ENCODE data around the gene PRR29. TPM values are rescaled to one million over a fixed set of nuclear protein-coding genes. Genes with fewer than 3 reads are reported as not detected.

The PRR29 gene
- total RNA-seq, 1 experiment from 2014 or later, result not detected

DNA sequence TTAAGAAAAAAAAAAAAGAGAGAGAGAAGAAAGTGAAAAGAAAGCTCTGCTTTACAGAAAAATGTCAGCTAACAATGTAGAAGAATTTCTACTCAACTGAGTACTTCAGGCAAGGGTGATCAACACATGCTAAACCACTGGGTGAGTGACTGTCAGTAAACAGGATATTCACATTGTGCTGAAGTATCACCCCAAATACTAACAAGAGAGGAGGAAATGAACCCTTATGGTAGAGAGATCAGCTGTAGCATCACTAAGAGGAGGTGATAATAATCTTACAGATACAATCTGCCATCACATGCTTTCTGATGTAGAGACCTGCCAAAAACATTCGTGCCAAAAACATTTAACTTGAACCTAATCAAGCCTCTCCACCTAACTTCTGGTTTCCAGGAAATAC is 53.0 kb downstream of the PRR29 start:
- no peak overlapping the region for H3K4me3 ChIP-seq (ENCODE audit: low read depth, low read length, poor library complexity, severe bottlenecking)
- ChIA-PET POLR2A (ENCODE audit: low non-redundant PET) (no interaction called here), CTCF (no interaction called here)
- intact Hi-C loops (cut with micrococcal nuclease; ENCODE audit: unreplicated experiment), result no loop called here
- no peaks in the 10 kb centered on the region for H3K9me3 ChIP-seq (ENCODE audit: low read depth, low read length, poor library complexity, severe bottlenecking)
- no peak overlapping the region for H3K27ac ChIP-seq (ENCODE audit: low read depth, low read length, poor library complexity, severe bottlenecking)
- TF ChIP-seq, protein P1, sequence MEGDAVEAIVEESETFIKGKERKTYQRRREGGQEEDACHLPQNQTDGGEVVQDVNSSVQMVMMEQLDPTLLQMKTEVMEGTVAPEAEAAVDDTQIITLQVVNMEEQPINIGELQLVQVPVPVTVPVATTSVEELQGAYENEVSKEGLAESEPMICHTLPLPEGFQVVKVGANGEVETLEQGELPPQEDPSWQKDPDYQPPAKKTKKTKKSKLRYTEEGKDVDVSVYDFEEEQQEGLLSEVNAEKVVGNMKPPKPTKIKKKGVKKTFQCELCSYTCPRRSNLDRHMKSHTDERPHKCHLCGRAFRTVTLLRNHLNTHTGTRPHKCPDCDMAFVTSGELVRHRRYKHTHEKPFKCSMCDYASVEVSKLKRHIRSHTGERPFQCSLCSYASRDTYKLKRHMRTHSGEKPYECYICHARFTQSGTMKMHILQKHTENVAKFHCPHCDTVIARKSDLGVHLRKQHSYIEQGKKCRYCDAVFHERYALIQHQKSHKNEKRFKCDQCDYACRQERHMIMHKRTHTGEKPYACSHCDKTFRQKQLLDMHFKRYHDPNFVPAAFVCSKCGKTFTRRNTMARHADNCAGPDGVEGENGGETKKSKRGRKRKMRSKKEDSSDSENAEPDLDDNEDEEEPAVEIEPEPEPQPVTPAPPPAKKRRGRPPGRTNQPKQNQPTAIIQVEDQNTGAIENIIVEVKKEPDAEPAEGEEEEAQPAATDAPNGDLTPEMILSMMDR (conservative IDR thresholded peaks at IDR 0.05; ENCODE audit: low read depth, low read length), result no peak
- TF ChIP-seq EZH2 (IDR thresholded peaks at IDR 0.05; ENCODE audit: borderline replicate concordance, low read depth, low read length, poor library complexity, severe bottlenecking), result no peak
- no peaks in the 10 kb centered on the region for H3K27me3 ChIP-seq (replicated peaks; ENCODE audit: insufficient read depth, low read depth, low read length, poor library complexity)
- no peak for DNase-seq (ENCODE audit: low spot score)
- H3K4me1 ChIP-seq (ENCODE audit: insufficient read depth, low read length, poor library complexity, severe bottlenecking), result no peaks in the 10 kb centered on the region
- H3K36me3 ChIP-seq (ENCODE audit: insufficient read depth, low read length, poor library complexity, severe bottlenecking), result no peaks in the 10 kb centered on the region
- BruUV-seq (replicated peaks), result no TSS peak

DNA sequence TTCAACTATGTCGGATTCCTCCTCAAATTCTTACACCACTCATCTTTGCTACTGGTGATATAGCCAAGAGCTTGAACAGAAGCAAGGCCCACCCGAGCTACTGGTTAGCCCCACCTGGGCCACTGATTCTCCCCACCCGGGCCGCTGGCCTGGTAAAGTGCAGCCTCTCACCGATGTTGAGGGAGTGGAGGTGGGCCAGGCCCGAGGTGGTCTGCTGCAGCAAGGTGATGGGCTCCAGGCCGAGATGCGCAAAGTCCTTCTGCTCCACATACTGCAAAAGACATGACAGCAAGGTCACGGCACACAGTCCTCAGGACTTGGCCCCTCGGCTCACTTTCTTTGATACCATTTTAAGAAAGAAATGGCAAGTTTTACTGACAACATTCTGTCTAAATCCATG is 55.0 kb downstream of the PRR29 start:
- Histone ChIP-seq H3K27ac (ENCODE audit: low read depth, low read length, poor library complexity, severe bottlenecking) (no peak overlapping the region), H3K27me3 (replicated peaks; ENCODE audit: insufficient read depth, low read depth, low read length, poor library complexity) (no peaks in the 10 kb centered on the region), H3K4me3 (ENCODE audit: low read depth, low read length, poor library complexity, severe bottlenecking) (no peak overlapping the region), H3K9me3 (ENCODE audit: low read depth, low read length, poor library complexity, severe bottlenecking) (no peaks in the 10 kb centered on the region), H3K36me3 (ENCODE audit: insufficient read depth, low read length, poor library complexity, severe bottlenecking) (no peaks in the 10 kb centered on the region), H3K4me1 (ENCODE audit: insufficient read depth, low read length, poor library complexity, severe bottlenecking) (no peaks in the 10 kb centered on the region)
- POLR2A ChIA-PET (ENCODE audit: low non-redundant PET), result interaction anchor here (0.6 kb wide), 1 partner anchor 22 kb away, joined by 3 read pairs; no protein-coding TSS in a partner anchor
- TF ChIP-seq EZH2 (IDR thresholded peaks at IDR 0.05; ENCODE audit: borderline replicate concordance, low read depth, low read length, poor library complexity, severe bottlenecking), result no peak
- TF ChIP-seq, protein P1 (conservative IDR thresholded peaks at IDR 0.05; ENCODE audit: low read depth, low read length), result no peak
- DNase-seq (ENCODE audit: low spot score), result no peak
- CTCF ChIA-PET, result no interaction called here
- no TSS peak for BruUV-seq (replicated peaks)
- intact Hi-C loops (cut with micrococcal nuclease; ENCODE audit: unreplicated experiment), result no loop called here

Other genes with a start within 250 kb of the PRR29 start
- gene CCDC47, start 224.8 kb upstream of the PRR29 start, total RNA-seq (2021), result 91.9 and 104 TPM in 2 replicates
- 148 and 149 TPM in 2 replicates for gene DDX42, start 224.2 kb upstream of the PRR29 start, total RNA-seq (2021)
- 302 and 305 TPM in 2 replicates for gene PSMC5, start 170.9 kb upstream of the PRR29 start, total RNA-seq (2021)
- gene FTSJ3, start 170.7 kb upstream of the PRR29 start, total RNA-seq (2021), result 81.0 and 90.4 TPM in 2 replicates
- 71.9 and 89.4 TPM in 2 replicates for gene SMARCD2, start 155.7 kb upstream of the PRR29 start, total RNA-seq (2021)
- not detected in 2 replicates for gene CSH2, start 124.7 kb upstream of the PRR29 start, total RNA-seq (2021)
- not detected in 2 replicates for gene GH2, start 116.4 kb upstream of the PRR29 start, total RNA-seq (2021)
- gene CSH1, start 101.8 kb upstream of the PRR29 start, total RNA-seq (2021), result not detected in 2 replicates
- not detected in 2 replicates for gene CSHL1, start 87.1 kb upstream of the PRR29 start, total RNA-seq (2021)
- gene GH1, start 79.5 kb upstream of the PRR29 start, total RNA-seq (2021), result not detected in 2 replicates
- 0.39 and 0.72 TPM in 2 replicates for gene CD79B, start 66.0 kb upstream of the PRR29 start, total RNA-seq (2021)
- 0.56 and 0.79 TPM in 2 replicates for gene SCN4A, start 25.4 kb upstream of the PRR29 start, total RNA-seq (2021)
- 0.99 and 1.2 TPM in 2 replicates for gene ICAM2, start 22.3 kb downstream of the PRR29 start, total RNA-seq (2021)
- 6.7 and 8.0 TPM in 2 replicates for gene ERN1, start 131.8 kb downstream of the PRR29 start, total RNA-seq (2021)